Fibroblast of lung (primary cell): ENCODE results near the gene IGFLR1.

ENCODE experiments used
- EZH2 ChIP-seq: IDR thresholded peaks from 2 replicates; pipeline ENCODE4 v1.5.1; 2012; ENCODE audit warnings: low read length, control low read depth, mild to moderate bottlenecking; ENCODE audit errors: missing control alignments
- TF ChIP-seq, protein P1 (sequence below), 2 donors: IDR thresholded peaks in 1 of 2; conservative IDR thresholded peaks in 1 of 2; 1 replicate in 1 of 2; 2 replicates in 1 of 2; pipeline ENCODE4 v1.5.1; 2011 to 2012; ENCODE audit warnings: low read length in 2 of 2, control low read depth in 1 of 2, inconsistent platforms in 1 of 2, low read depth in 1 of 2, mild to moderate bottlenecking in 1 of 2

DNA sequence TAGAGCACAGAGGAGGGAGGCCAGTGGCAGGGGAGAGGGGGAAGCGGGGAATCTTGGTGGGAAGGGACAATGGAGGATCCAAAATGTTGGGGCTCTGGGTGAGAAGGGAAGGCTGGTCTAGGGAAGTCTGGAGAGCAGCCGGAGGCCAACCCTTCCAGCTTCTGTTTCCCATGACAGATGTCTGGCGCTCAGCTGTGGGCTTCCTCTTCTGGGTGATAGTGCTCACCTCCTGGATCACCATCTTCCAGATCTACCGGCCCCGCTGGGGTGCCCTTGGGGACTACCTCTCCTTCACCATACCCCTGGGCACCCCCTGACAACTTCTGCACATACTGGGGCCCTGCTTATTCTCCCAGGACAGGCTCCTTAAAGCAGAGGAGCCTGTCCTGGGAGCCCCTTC is 4.3 kb upstream of the IGFLR1 start:
- TF ChIP-seq, protein P1, sequence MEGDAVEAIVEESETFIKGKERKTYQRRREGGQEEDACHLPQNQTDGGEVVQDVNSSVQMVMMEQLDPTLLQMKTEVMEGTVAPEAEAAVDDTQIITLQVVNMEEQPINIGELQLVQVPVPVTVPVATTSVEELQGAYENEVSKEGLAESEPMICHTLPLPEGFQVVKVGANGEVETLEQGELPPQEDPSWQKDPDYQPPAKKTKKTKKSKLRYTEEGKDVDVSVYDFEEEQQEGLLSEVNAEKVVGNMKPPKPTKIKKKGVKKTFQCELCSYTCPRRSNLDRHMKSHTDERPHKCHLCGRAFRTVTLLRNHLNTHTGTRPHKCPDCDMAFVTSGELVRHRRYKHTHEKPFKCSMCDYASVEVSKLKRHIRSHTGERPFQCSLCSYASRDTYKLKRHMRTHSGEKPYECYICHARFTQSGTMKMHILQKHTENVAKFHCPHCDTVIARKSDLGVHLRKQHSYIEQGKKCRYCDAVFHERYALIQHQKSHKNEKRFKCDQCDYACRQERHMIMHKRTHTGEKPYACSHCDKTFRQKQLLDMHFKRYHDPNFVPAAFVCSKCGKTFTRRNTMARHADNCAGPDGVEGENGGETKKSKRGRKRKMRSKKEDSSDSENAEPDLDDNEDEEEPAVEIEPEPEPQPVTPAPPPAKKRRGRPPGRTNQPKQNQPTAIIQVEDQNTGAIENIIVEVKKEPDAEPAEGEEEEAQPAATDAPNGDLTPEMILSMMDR (conservative IDR thresholded peaks at IDR 0.05 in 1 of 2, IDR thresholded peaks at IDR 0.05 in 1 of 2; ENCODE audit: low read depth in 1 of 2, low read length in 2 of 2): no peak
- TF ChIP-seq EZH2: no peak
